Activated T-helper 2 cell treated with anti-CD3 and anti-CD28 coated beads, Interferon-gamma antibody, Interleukin-2, Interleukin-4, amounts not matched to agents 10 μg/mL and 5 μg/mL and 100 μg/mL, durations not matched to agents 14 hours and 24 hours and 36 hours (primary cell): ENCODE results near the gene NTMT1. TPM values are rescaled to one million over a fixed set of nuclear protein-coding genes. Genes with fewer than 3 reads are reported as not detected.

Experiments
- DNase-seq: peaks from one replicate; pipeline ENCODE4 v3.0.0; 2021; ENCODE audit warnings: low spot score
- H3K27ac Mint-ChIP-seq: one replicate; pipeline ENCODE4 v1.8.0; 2021; ENCODE audit warnings: mixed read lengths
- H3K27me3 Mint-ChIP-seq: one replicate; pipeline ENCODE4 v1.8.0; 2021; ENCODE audit warnings: low read depth, mixed read lengths
- H3K36me3 Mint-ChIP-seq: one replicate; pipeline ENCODE4 v1.8.0; 2021; ENCODE audit warnings: low read depth, mixed read lengths
- H3K4me1 Mint-ChIP-seq: one replicate; pipeline ENCODE4 v1.8.0; 2021; ENCODE audit warnings: low read depth, mixed read lengths
- H3K4me3 Mint-ChIP-seq: one replicate; pipeline ENCODE4 v1.8.0; 2021; ENCODE audit warnings: low read depth, mild to moderate bottlenecking, moderate library complexity, mixed read lengths
- H3K9me3 Mint-ChIP-seq: one replicate; pipeline ENCODE4 v1.8.0; 2021; ENCODE audit warnings: mixed read lengths
- intact Hi-C: fragments of 100-400 bp; cut with micrococcal nuclease; formaldehyde crosslinking; loops from one replicate; pipeline ENCODE4 v1.15.1; 2023
- total RNA-seq: library from RNA; stranded (reverse); gene quantifications from 2 replicates; pipeline ENCODE4 v1.2.3, GENCODE V29; 2022

The NTMT1 gene
- 58.4 and 61.5 TPM in 2 replicates for total RNA-seq

- DNase-seq: peak; percentile 88
- H3K36me3 Mint-ChIP-seq: peaks cover 26% of the 10 kb centered on the region
- H3K4me1 Mint-ChIP-seq: peaks cover 45% of the 10 kb centered on the region
- peak within 1 kb of the TSS; percentile 96 for H3K27ac Mint-ChIP-seq
- H3K4me3 Mint-ChIP-seq: peak within 1 kb of the TSS; percentile 85
- H3K9me3 Mint-ChIP-seq: no peaks in the 10 kb centered on the region
- intact Hi-C loops: loop anchor here (1.0 to 10.0 kb wide), 3 partner anchors 16 to 213 kb away; partner anchors contain the start of gene ASB6
- peaks cover 5% of the 10 kb centered on the region for H3K27me3 Mint-ChIP-seq
These were observed at the start of gene NTMT1 for GRCh38 chr9:129626079-129626624. Gene NTMT1, plus strand, starts transcription at chr9:129626163. Its CDS starts 6,541 bp downstream, at chr9:129632704.

- no peaks in the 10 kb centered on the region for H3K27me3 Mint-ChIP-seq
- H3K36me3 Mint-ChIP-seq: peaks cover 6% of the 10 kb centered on the region
- peak overlapping the region; percentile 64 for H3K27ac Mint-ChIP-seq
- intact Hi-C loops: no loop called here
- H3K4me3 Mint-ChIP-seq: no peak overlapping the region
- peaks cover 34% of the 10 kb centered on the region for H3K4me1 Mint-ChIP-seq
- H3K9me3 Mint-ChIP-seq: peaks cover 7% of the 10 kb centered on the region
- DNase-seq: no peak
These were observed 49.1 kb upstream of the NTMT1 start for GRCh38 chr9:129576546-129577543.

GRCh38 chr9:129579294-129579693 lies 46.7 kb upstream of the NTMT1 start:
- peak overlapping the region; percentile 6 for H3K27ac Mint-ChIP-seq
- intact Hi-C loops: no loop called here
- H3K9me3 Mint-ChIP-seq: no peaks in the 10 kb centered on the region
- no peaks in the 10 kb centered on the region for H3K36me3 Mint-ChIP-seq
- no peak overlapping the region for H3K4me3 Mint-ChIP-seq
- no peak for DNase-seq
- H3K27me3 Mint-ChIP-seq: no peaks in the 10 kb centered on the region
- peaks cover 57% of the 10 kb centered on the region for H3K4me1 Mint-ChIP-seq

GRCh38 chr9:129580211-129580915 lies 45.6 kb upstream of the NTMT1 start:
- peak; percentile 43 for DNase-seq
- H3K4me3 Mint-ChIP-seq: no peak overlapping the region
- no peaks in the 10 kb centered on the region for H3K36me3 Mint-ChIP-seq
- no peaks in the 10 kb centered on the region for H3K27me3 Mint-ChIP-seq
- H3K4me1 Mint-ChIP-seq: peaks cover 61% of the 10 kb centered on the region
- H3K27ac Mint-ChIP-seq: peak overlapping the region; percentile 26
- no peaks in the 10 kb centered on the region for H3K9me3 Mint-ChIP-seq
- intact Hi-C loops: loop anchor here (5.0 kb wide), 1 partner anchor 168 kb away; no protein-coding TSS in a partner anchor

GRCh38 chr9:129581505-129582189 lies 44.3 kb upstream of the NTMT1 start:
- DNase-seq: no peak
- Mint-ChIP-seq H3K4me1 (peaks cover 66% of the 10 kb centered on the region), H3K9me3 (no peaks in the 10 kb centered on the region), H3K36me3 (no peaks in the 10 kb centered on the region), H3K27me3 (no peaks in the 10 kb centered on the region), H3K4me3 (no peak overlapping the region), H3K27ac (no peak overlapping the region)
- intact Hi-C loops: loop anchor here (5.0 kb wide), 1 partner anchor 169 kb away; no protein-coding TSS in a partner anchor

- Mint-ChIP-seq H3K27me3 (no peaks in the 10 kb centered on the region), H3K4me3 (no peak overlapping the region), H3K9me3 (no peaks in the 10 kb centered on the region), H3K36me3 (no peaks in the 10 kb centered on the region), H3K4me1 (peaks cover 71% of the 10 kb centered on the region), H3K27ac (peak overlapping the region; percentile 88)
- intact Hi-C loops: loop anchor here (5.0 kb wide), 1 partner anchor 171 kb away; no protein-coding TSS in a partner anchor
- DNase-seq: no peak
These were observed 43.1 kb upstream of the NTMT1 start for GRCh38 chr9:129582855-129583254.

GRCh38 chr9:129583308-129584038 lies 42.5 kb upstream of the NTMT1 start:
- DNase-seq: no peak
- Mint-ChIP-seq H3K36me3 (no peaks in the 10 kb centered on the region), H3K9me3 (no peaks in the 10 kb centered on the region), H3K4me1 (peaks cover 70% of the 10 kb centered on the region), H3K27me3 (peaks cover 1% of the 10 kb centered on the region), H3K4me3 (peak overlapping the region; percentile 34), H3K27ac (peak overlapping the region; percentile 88)
- intact Hi-C loops: loop anchor here (1.0 to 5.0 kb wide), 2 partner anchors 87 to 171 kb away; no protein-coding TSS in a partner anchor

- peak overlapping the region; percentile 77 for H3K27ac Mint-ChIP-seq
- H3K9me3 Mint-ChIP-seq: no peaks in the 10 kb centered on the region
- intact Hi-C loops: loop anchor here (1.0 to 5.0 kb wide), 2 partner anchors 88 to 172 kb away; no protein-coding TSS in a partner anchor
- H3K4me3 Mint-ChIP-seq: no peak overlapping the region
- no peaks in the 10 kb centered on the region for H3K36me3 Mint-ChIP-seq
- DNase-seq: peak; percentile 61
- peaks cover 67% of the 10 kb centered on the region for H3K4me1 Mint-ChIP-seq
- H3K27me3 Mint-ChIP-seq: peaks cover 5% of the 10 kb centered on the region
These were observed 41.8 kb upstream of the NTMT1 start for GRCh38 chr9:129584136-129584535.

GRCh38 chr9:129585352-129585751 lies 40.6 kb upstream of the NTMT1 start:
- Mint-ChIP-seq H3K36me3 (no peaks in the 10 kb centered on the region), H3K4me3 (no peak overlapping the region), H3K4me1 (peaks cover 55% of the 10 kb centered on the region), H3K9me3 (no peaks in the 10 kb centered on the region), H3K27ac (peak overlapping the region; percentile 27), H3K27me3 (peaks cover 10% of the 10 kb centered on the region)
- intact Hi-C loops: no loop called here
- no peak for DNase-seq

- peak overlapping the region; percentile 76 for H3K27ac Mint-ChIP-seq
- no peaks in the 10 kb centered on the region for H3K36me3 Mint-ChIP-seq
- peaks cover 15% of the 10 kb centered on the region for H3K27me3 Mint-ChIP-seq
- intact Hi-C loops: no loop called here
- no peak for DNase-seq
- no peaks in the 10 kb centered on the region for H3K9me3 Mint-ChIP-seq
- no peak overlapping the region for H3K4me3 Mint-ChIP-seq
- H3K4me1 Mint-ChIP-seq: peaks cover 49% of the 10 kb centered on the region
These were observed 39.7 kb upstream of the NTMT1 start for GRCh38 chr9:129586245-129586644.

- Mint-ChIP-seq H3K9me3 (no peaks in the 10 kb centered on the region), H3K4me1 (peaks cover 48% of the 10 kb centered on the region), H3K27ac (peak overlapping the region; percentile 42), H3K36me3 (no peaks in the 10 kb centered on the region), H3K4me3 (no peak overlapping the region), H3K27me3 (peaks cover 15% of the 10 kb centered on the region)
- no peak for DNase-seq
- intact Hi-C loops: no loop called here
These were observed 39.3 kb upstream of the NTMT1 start for GRCh38 chr9:129586685-129587084.
